HL-60/S4 (cell line): ENCODE data around the gene SPACA4.

Experiments
- in situ Hi-C: fragments of 300-500 bp; cut with MboI; formaldehyde crosslinking; loops from 2 replicates; pipeline ENCODE4 v1.14.3; 2022; ENCODE audit warnings: low sequenced_read_pairs

The SPACA4 gene

DNA sequence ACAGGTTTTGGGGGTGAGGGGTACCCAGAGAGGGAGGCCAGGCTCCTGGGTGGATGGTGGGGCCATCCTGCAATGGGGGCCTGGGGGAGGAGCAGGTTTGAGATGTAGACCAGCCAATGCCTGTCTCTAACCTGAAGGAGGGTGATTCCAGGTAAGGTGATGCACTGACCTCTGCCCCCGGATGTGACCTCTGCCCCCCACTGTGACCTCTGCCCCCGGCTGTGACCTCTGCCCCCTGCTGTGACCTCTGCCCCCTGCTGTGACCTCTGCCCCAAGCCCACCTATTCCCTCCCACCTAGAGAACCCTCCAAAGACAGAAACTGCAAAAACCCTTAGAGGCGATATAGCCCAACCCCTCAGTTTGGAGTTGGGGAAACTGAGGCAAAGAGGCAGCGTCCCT lies 10.3 kb upstream of the SPACA4 start:
- in situ Hi-C loops = loop anchor here (25.0 kb wide), 1 partner anchor 609 kb away; the partner anchor contains the start of genes BSPH1 and ELSPBP1

DNA sequence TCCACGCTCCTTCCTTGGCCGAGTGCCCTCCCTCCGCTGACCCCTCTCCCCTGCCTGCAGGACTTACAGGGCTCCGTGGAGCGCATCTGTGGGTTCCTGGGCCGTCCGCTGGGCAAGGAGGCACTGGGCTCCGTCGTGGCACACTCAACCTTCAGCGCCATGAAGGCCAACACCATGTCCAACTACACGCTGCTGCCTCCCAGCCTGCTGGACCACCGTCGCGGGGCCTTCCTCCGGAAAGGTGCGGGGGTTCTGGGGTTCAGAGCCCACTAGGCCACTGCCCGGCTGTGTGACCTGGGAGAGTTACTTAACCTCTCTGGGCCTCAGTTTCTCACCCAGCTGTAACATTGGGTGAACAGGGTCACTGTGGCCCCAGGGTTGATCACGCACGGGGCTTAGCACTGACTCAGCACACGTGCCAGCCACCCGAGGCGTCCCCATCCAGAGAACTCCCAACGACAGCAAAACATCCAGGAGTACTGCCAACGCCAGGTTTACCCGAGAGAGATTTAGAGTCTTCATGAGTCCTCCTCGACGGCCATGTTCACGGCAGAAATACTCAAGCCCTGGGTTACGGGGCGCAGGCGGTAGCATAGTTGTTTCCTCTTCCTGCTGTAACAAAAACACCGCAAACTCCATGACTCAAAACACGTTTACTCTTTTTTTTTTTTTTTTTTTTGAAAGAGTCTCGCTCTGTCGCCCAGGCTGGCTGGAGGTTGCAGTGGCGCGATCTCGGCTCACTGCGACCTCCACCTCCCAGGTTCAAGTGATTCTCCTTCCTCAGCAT lies 9.7 kb upstream of the SPACA4 start:
- in situ Hi-C loops = loop anchor here (25.0 kb wide), 1 partner anchor 610 kb away; the partner anchor contains the start of genes BSPH1 and ELSPBP1

DNA sequence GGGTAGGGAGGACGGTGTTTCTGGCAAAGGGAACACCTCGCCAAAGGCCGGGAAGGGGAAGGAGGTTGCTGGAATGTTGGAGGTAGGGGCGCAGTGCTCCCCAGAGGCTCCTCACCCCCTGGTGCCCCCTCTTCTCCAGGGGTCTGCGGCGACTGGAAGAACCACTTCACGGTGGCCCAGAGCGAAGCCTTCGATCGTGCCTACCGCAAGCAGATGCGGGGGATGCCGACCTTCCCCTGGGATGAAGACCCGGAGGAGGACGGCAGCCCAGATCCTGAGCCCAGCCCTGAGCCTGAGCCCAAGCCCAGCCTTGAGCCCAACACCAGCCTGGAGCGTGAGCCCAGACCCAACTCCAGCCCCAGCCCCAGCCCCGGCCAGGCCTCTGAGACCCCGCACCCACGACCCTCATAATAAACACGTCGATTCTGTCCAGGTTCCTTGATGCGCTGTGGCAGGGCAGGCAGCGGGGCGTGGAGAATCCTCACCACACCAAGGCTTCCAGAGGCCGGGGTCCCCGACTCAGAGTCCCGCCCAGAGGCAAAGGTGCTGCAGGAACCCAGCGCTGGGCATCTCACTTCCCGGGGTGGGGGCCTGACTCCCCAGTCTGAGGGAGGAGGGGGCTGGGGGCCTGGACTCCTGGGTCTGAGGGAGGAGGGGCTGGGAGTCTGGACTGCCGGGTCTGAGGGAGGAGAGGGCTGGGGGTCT lies 7.4 kb upstream of the SPACA4 start:
- in situ Hi-C loops = loop anchor here (25.0 kb wide), 1 partner anchor 612 kb away; the partner anchor contains the start of genes BSPH1 and ELSPBP1

DNA sequence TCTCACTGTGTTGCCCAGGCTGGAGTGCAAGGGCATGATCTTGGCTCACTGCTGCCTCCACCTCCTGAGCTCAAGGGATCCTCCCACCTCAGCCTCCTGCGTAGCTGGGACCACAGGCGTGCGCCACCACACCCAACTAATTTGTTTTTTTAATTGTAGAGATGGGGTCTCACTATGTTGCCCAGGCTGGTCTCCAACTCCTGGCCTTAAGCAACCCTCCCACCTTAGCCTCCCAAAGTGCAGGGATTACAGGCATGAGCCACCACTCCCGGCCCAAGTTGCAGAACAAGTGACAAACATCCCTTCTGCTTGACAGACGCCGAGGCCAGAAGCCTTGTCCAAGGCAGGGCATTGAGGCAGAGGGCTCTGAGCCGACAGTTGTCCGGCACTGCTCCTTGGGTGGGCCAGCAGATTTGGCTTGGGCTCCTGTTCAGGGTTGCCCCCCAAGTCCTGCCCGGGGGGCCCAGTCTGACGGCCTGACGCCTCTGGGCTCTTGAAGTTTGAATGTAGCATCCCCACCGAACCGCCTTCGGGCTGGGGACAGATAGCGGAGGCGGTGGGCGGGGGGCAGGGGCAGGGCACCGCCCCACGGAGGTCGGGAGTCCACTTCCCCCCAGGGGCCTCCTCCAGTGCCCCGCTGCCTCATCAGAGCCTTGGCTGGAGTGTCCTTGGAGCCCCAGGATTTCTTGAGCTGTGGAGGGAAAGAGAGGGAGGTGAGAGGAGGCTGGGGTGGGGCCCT lies 5.7 kb upstream of the SPACA4 start:
- in situ Hi-C loops = no loop called here

DNA sequence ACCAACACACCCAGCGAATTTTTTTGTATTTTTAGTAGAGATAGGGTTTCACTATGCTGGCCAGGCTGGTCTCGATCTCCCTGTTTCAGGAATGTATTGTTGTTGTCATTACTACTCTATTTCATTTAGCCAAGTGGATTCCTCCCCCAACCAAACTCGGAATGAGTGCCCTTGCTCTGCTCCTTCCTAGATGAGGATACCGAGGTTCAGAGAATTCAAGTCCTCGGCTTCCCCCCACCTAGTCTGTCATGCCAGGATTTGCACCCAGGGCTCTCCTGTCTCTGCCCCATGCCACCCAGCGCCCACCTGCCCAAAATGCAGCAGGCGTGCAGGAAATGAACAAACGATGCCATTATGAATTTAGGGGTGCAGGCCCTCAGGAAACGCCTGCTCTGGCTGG lies 3.5 kb upstream of the SPACA4 start:
- in situ Hi-C loops = no loop called here

DNA sequence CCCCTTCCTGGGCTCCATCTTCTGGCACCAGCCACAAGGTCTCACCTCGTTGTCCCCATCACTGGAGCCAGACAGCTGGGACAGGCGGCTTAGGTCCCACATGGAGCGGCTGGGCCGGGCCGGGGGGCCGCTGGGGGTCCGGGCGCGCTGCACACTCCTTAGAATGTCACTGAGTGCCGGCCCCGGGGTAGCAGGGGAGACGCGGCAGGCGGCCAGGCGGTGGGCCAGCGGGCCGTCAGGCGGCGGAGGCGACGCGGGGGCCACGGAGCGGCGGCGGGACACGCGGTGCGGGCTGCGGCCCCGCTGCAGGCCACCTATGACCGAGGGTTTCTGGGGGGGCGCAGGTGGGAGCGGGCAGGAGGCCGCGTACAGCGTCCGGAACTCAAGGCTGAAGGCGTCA lies 3.1 kb upstream of the SPACA4 start:
- in situ Hi-C loops = no loop called here

DNA sequence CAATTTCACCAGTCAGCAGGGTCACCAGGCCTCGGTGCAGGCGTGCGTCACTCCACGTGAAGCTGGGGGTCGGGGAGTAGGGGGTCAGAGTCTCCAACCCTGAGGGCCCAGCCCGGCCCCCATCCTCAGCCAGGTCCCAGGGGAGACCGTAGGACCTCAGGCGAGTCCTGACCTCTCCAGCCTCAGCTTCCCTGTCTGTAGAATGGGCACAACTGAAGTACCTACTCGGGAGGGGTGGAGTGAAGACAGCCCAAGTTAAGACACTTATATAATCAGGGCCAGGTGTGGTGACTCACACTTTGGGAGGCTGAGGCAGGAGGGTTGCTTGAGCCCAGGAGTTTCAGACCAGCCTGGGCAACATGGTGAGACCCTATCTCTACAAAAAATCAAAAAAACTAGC lies 2.7 kb upstream of the SPACA4 start:
- in situ Hi-C loops = no loop called here

DNA sequence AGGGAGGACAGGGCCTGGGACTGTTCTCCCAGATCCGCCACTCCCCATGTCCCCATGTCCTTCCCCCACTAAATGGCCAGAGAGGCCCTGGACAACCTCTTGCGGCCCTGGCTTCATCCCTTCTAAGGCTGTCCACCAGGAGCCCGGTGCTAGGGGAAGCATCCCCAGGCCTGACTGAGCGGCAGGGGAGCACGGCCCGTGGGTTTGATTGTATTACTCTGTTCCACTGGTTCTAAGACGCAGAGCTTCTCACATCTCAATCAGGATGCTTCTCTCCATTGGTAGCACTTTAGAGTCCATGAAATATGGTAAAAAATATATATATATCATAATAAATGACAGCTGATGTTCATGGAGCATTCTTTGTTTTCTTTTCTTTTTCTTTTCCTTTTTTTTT lies 815 bp downstream of the SPACA4 start:
- in situ Hi-C loops = no loop called here

DNA sequence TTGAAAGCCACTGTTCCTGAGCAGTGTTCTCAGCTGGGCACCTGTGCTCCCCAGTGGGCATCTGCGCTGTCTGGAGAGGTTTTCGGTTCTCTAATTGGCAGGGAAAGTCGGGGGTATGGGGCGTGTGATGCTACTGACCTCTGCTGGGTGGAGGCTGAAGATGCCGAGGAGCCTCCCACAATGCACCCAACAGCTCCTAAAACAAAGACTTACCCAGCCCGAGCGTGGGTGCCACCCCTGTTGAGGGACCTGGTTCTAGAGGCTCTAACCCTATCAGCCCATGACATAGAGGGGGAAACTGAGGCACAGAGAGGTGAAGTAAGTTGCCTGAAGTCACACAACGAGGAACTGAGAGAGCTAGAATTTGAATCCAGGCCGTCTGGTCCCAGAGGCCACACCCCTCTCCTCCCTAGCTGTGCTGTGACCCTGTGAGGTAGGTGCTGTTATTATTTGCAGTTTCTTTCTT lies 2.3 kb downstream of the SPACA4 start:
- in situ Hi-C loops = no loop called here

DNA sequence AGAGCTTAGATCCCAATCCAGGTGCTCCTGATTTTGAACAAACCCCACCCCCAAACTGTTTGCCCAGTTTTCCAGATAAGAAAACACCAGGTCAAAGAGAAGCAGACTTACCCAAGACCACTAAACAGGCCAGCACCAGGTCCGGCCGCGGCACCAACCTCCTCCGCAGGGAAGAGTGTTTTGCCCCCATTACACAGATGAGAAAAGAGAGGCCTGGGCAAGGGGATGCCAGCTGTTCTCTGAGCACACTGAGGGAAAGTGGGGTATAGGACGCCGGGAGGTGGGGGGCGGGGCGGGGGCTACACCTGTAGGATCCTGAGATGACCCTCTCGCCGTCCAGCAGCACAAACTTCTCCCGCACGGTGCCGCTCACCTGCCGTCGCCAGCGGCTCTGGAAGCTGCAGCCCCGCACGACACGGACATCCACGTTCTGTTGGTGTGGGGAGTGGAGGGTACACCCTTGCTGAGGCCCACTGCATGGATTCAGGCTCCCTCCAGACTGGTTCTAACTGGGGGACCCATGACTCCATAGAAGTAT lies 3.1 kb downstream of the SPACA4 start:
- in situ Hi-C loops = no loop called here

DNA sequence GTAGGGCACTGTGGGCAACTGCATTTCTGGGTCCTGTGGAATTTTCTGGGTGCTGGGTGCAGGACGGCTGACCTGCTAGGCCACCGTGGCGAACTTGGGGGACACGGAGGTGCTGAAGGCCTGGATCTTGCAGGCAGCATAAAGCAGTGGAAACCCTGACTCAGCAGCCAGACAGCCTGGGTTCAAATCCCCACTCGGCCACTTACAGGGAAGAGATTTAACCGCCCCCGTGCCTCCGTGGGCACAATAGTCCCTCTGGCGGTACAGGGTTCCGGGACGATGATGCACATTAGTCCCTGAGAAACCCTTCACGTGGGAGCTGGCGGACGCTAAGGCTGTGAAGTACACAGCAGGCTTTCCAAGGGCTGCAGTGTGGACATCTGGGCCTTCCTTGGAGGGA lies 5.3 kb downstream of the SPACA4 start:
- in situ Hi-C loops = no loop called here

DNA sequence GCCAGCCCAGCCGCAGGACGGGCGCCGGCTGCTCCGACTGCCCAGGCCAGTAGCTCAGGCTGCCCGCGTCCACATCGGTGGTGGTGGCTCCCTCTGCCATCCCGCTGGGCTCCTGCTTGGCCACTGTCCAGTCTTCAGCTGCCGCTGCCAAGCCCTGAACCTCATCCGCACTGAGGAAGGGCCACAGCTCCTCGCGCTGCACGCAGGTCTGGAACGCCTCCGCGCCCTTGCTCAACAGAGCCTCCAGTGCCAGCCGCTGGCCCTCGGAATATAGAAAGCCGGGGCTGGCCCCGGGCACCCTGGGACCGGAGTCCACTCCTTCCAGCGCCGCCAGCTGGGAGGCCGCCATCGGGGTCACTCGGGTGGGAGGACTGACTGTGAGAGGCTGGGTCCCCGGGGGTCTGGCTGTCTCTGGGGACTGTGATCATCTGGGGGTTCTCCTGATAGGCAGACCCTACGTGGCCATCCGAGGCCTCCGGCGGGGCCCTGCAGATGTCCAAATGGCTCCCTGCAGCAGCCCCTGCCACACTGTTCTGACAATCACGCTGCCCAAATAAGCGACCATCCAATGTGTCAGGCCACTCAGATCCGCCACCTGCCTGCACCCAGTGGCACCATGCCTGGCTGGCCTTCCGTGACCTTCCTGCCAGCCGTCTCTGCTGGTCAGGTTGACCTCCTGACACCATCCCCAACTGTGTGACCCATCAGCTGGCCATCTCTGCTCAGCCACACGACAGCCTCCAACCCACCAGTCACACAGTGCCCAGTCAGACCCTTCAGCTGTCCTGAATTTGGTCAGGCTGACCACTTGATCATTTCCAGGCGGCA lies 6.7 kb downstream of the SPACA4 start:
- in situ Hi-C loops = no loop called here

DNA sequence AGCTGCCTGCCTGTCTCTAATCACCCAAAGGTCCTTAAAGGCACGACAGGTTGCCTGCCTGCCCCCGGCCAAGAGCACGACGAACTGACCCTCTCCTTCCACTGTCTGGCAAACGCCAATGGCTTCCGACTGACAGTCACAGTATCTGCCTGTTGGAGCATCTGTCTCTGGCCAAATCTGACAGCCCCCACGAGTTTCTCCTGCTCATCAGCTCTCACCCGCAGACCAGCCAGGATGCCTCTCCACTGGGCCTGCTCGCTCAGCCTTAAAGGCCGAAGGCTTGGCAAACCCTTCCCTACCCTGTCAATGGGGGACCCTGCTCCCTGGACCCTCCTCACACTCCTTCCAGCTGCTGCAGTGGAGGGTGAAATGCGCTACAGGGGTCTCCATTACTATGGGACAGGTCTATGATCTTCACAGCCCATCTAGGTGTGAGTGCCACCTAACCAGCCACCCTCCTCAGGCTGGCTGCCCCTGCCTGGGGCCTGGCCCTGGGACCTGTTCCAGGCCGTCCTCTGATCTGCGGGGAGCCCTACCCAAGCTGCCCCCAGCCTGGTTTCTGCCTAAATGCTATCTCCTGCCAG lies 7.4 kb downstream of the SPACA4 start:
- in situ Hi-C loops = no loop called here

DNA sequence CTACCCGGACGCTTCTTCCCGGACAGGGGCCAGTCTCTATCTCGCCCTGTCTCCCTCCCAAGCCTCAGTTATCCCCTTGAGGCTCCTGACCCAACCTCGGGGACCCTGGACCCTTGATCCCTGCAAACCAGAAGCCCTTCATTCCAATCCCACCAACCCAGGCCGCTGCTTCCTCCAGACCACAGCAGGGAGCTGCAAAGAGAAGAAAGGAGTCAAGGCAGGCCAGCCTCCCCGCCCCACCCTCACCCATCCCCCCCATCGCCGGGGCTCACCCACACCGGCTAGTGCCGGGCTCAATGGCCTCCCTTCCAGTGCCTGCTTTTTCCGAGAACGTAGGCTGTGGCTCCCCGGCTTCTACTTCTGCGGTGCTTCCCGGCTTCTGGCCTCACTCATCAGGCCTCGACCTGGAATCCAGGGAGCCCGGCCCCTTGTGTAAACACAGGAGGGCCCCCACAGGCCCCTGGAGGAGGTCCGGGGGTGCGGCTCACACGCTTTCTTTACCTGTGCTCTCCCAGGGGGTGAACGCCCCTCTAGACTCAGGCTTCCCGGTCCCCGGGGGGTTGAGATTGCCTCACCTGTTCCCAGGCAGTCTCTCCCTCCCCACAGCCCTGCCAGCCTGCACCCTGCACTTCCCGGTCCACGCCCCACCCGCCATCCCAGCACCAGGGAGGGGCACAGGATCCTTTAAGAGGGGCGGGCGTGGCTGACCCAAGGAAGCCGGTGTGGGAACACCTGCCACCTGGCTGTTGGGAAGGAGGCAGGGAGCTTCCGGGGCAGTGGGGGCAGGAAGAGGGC lies 8.1 kb downstream of the SPACA4 start, which contains the start of gene FAM83E:
Gene FAM83E (minus strand): TSS at position 641 of the 795 bp plus-strand sequence. CDS start 1,704 bp downstream, outside the sequence.
- in situ Hi-C loops = no loop called here

DNA sequence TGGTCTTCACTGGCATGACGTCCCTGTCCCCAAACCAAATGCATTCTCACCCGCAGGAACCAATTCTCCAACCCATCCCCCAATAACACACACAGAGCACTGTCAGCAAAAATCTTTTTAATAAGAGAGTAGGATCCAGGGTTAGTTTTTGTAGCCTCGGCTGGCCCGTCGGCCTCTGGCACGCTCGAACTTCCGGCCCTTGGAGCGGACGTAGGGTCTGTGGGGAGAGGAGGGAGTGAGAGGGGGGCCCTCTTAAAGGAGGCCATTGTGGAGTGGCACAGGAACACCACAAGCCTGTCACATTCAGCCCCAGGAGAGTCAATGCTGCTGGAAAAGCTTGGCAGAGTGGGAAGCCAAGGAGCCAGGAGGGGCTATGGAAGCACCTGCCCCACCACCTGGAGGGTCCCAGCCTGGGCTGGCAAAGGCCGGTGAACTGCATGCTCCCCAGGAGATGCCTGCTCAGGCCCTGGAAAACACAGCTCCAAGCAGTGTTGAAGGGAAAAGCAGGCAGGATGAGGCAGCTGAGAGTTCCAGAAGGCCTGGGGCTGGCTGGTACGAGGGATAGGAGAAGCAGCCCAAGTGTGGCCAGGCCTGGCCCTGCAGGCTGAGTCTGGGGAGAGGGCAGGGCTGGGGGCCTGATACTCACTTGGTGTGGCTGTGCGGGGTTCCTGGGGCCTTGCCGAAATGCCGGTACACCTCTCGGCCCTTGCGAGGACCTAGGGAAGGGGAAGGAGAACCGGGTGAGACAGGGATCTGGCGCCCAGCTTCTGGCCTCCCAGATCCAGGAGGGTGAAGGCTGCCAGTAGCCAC lies 8.9 kb downstream of the SPACA4 start:
- in situ Hi-C loops = no loop called here

DNA sequence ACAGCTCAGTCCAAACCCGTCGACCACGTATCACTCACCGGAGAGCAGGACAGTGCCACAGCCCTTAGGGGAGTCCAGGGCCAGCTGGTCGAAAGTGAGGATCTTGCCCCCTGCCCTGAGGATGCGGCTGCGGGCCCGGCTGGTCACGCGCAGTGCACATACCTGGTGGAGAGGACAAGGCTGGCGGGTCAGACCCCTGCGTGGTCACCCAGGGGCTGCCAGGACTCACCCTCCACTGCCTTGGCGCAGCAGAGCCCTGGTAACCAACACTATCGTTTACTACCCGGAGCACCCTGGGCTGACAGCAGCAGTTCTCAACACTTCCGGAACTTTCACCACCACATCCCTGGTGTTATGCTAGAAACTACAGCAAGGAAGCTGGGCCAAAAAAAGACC lies 9.5 kb downstream of the SPACA4 start:
- in situ Hi-C loops = no loop called here

DNA sequence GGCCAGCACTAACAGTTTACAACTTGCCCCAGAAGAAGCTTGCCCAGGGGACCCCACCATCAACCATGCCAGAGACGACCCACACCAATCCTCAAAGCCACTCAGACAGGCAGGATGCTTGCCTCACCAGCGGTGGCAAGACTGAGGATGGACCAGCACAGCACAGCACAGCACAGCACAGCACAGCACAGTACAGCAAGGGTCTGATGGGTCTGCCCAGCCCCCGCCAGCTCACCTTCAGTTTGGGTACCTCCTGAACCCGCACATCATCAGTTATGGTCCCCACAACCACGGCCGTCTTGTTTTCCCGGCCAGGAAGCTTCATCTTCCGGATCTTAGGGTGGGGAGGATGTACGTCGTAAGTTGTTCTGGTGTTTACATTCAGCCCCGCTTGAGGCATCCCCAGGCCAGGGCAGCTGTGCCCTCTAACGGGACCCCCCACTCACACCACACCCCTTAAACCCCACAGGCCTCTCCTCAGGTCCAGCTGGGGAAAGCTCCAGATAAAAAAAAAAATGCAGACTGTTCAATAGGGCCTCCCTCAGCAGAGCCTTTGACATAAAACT lies 10.0 kb downstream of the SPACA4 start:
- in situ Hi-C loops = no loop called here
